Prostate gland (tissue), 2 donors: ENCODE data around the gene PSMA7. TPM values are rescaled to one million over a fixed set of nuclear protein-coding genes. Genes with fewer than 3 reads are reported as not detected.

Source experiments
- DNase-seq: peaks from one replicate; pipeline ENCODE4 v3.0.0-alpha.2; 2019; ENCODE audit warnings: low spot score
- H3K27ac ChIP-seq, 2 donors: fragments of 200-600 bp; sonication (generic); 2 replicates each; pipeline ENCODE4 v1.5.1; 2017 to 2019
- H3K27me3 ChIP-seq: fragments of 200-600 bp; sonication (generic); replicated peaks from 2 replicates; pipeline ENCODE4 v1.5.1; 2019; ENCODE audit not compliant: insufficient read depth
- H3K36me3 ChIP-seq, 2 donors: fragments of 200-600 bp; sonication (generic); 1 replicate in 1 of 2; 2 replicates in 1 of 2; pipeline versions ENCODE4 v1.5.1 to v1.8.1; 2017 to 2019
- H3K4me1 ChIP-seq: fragments of 200-600 bp; sonication (generic); replicated peaks from 2 replicates; pipeline ENCODE4 v1.5.1; 2019
- H3K4me3 ChIP-seq, 2 donors: fragments of 200-600 bp; sonication (generic); 2 replicates each; pipeline ENCODE4 v1.5.1; 2017 to 2019
- H3K9me3 ChIP-seq: fragments of 200-600 bp; sonication (generic); 2 replicates; pipeline ENCODE4 v1.5.1; 2017
- CTCF ChIP-seq, 4 experiments: fragments of 200-600 bp in 2 of 4; fragments of 450-650 bp in 2 of 4; sonication (generic) in 2 of 4; IDR thresholded peaks; 1 replicate in 3 of 4; 2 replicates in 1 of 4; pipeline ENCODE4 v1.5.1; 2016 to 2019; ENCODE audit warnings: antibody characterized with exemption in 4 of 4, mild to moderate bottlenecking in 2 of 4, moderate library complexity in 2 of 4
- POLR2A ChIP-seq: fragments of 450-650 bp; IDR thresholded peaks from one replicate; pipeline ENCODE4 v1.6.1; 2016; ENCODE audit warnings: antibody characterized with exemption, mild to moderate bottlenecking
- POLR2AphosphoS5 ChIP-seq: sonication (generic); formaldehyde crosslinking; IDR thresholded peaks from one replicate; pipeline ENCODE4 v1.6.1; 2017; ENCODE audit warnings: antibody characterized with exemption
- WGBS: methylation state at CpG from one replicate; pipeline ENCODE4 v1.1.5; 2018; 5-methylcytosine and 5-hydroxymethylcytosine counted together
- intact Hi-C: fragments of 100-400 bp; cut with DNase I; formaldehyde crosslinking; loops from one replicate; pipeline ENCODE4 v1.14.2; 2022
- total RNA-seq, 2 donors: library from RNA; depleted of rRNA; stranded (reverse); fragments of >200 nt; gene quantifications; one replicate each; pipeline ENCODE4 v1.1.0, GENCODE V29; 2016

PSMA7 gene
- total RNA-seq, 2 donors from 2014 or later, result 176 to 250 TPM

- H3K9me3 ChIP-seq, result no peaks in the 10 kb centered on the region
- H3K4me3 ChIP-seq, result no peak overlapping the region
- peak; percentile 30 for DNase-seq
- no peak overlapping the region for H3K27ac ChIP-seq
- peaks cover 0 to 11% of the 10 kb centered on the region in 2 donors for H3K36me3 ChIP-seq
- peak; percentile 17 to 58 (median 35) for TF ChIP-seq CTCF (IDR thresholded peaks at IDR 0.05)
- TF ChIP-seq POLR2AphosphoS5, result no peak
- no peaks in the 10 kb centered on the region for H3K4me1 ChIP-seq
- WGBS, result 49% methylated on average over 24 of the region's 24 CpGs
- H3K27me3 ChIP-seq, result no peaks in the 10 kb centered on the region
- intact Hi-C loops, result loop anchor here (5.0 kb wide), 1 partner anchor 144 kb away; no protein-coding TSS in a partner anchor
These were observed 13.6 kb upstream of the PSMA7 start for GRCh38 chr20:62156592-62157386.

GRCh38 chr20:62156254-62156556, 13.0 kb upstream of the PSMA7 start:
- intact Hi-C loops, result loop anchor here (5.0 kb wide), 1 partner anchor 144 kb away; no protein-coding TSS in a partner anchor
- no peaks in the 10 kb centered on the region for H3K27me3 ChIP-seq
- 89% methylated on average over 3 of the region's 3 CpGs for WGBS
- H3K9me3 ChIP-seq, result no peaks in the 10 kb centered on the region
- H3K4me1 ChIP-seq, result no peaks in the 10 kb centered on the region
- no peak for DNase-seq
- TF ChIP-seq POLR2A, result no peak
- TF ChIP-seq POLR2AphosphoS5, result no peak
- no peak for TF ChIP-seq CTCF (IDR thresholded peaks at IDR 0.05)
- H3K36me3 ChIP-seq, result peaks cover 0 to 7% of the 10 kb centered on the region in 2 donors
- no peak overlapping the region for H3K4me3 ChIP-seq
- H3K27ac ChIP-seq, result no peak overlapping the region

GRCh38 chr20:62155428-62156253, 12.4 kb upstream of the PSMA7 start:
- no peak for DNase-seq
- intact Hi-C loops, result loop anchor here (5.0 kb wide), 1 partner anchor 143 kb away; no protein-coding TSS in a partner anchor
- no peak overlapping the region for H3K4me3 ChIP-seq
- no peaks in the 10 kb centered on the region for H3K27me3 ChIP-seq
- H3K9me3 ChIP-seq, result no peaks in the 10 kb centered on the region
- H3K36me3 ChIP-seq, result peaks cover 0 to 1% of the 10 kb centered on the region in 2 donors
- H3K4me1 ChIP-seq, result no peaks in the 10 kb centered on the region
- TF ChIP-seq CTCF (IDR thresholded peaks at IDR 0.05) (no peak), POLR2AphosphoS5 (no peak), POLR2A (no peak)
- 86% methylated on average over 29 of the region's 29 CpGs for WGBS
- no peak overlapping the region for H3K27ac ChIP-seq

- Histone ChIP-seq H3K36me3 (no peaks in the 10 kb centered on the region), H3K27me3 (no peaks in the 10 kb centered on the region), H3K4me1 (no peaks in the 10 kb centered on the region), H3K4me3 (no peak overlapping the region), H3K9me3 (no peaks in the 10 kb centered on the region), H3K27ac (no peak overlapping the region)
- no peak for TF ChIP-seq POLR2A
- no peak for TF ChIP-seq POLR2AphosphoS5
- TF ChIP-seq CTCF (IDR thresholded peaks at IDR 0.05), result no peak
- no peak for DNase-seq
- 86% methylated on average over 23 of the region's 23 CpGs for WGBS
- intact Hi-C loops, result no loop called here
These were observed 8.7 kb upstream of the PSMA7 start for GRCh38 chr20:62151835-62152364.
